GM10266 (cell line): ENCODE data around the gene MRGPRG.

Experiments used
- DNase-seq: peaks from one replicate; pipeline ENCODE4 v3.0.0; 2012; ENCODE audit errors: extremely low spot score
- TF ChIP-seq, protein P1 (sequence below): IDR thresholded peaks from 2 replicates; pipeline ENCODE4 v1.5.1; 2012; ENCODE audit warnings: mild to moderate bottlenecking, low read depth; ENCODE audit not compliant: control insufficient read depth, insufficient read depth; ENCODE audit errors: missing control alignments

Gene MRGPRG

DNA sequence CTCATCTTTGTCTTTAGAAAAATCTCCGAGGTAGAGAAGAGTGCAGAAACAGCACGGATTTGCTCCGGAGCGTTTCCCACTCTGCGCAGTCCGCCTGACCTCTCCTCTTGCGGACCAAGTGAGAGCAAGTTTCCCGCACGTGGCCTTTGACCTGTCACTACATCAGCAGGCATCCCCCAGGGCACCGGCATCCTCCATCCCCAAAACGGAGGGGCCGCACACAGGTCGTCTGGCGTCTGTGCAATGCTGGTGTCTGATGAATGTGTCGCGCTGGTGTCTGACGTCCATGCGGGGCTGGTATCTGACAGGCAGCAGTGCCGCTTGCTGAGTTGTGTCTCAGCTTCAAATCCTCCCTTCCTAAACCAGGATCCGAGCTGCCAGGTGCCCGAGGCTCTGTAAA, 14.3 kb upstream of the MRGPRG start:
- TF ChIP-seq, protein P1, sequence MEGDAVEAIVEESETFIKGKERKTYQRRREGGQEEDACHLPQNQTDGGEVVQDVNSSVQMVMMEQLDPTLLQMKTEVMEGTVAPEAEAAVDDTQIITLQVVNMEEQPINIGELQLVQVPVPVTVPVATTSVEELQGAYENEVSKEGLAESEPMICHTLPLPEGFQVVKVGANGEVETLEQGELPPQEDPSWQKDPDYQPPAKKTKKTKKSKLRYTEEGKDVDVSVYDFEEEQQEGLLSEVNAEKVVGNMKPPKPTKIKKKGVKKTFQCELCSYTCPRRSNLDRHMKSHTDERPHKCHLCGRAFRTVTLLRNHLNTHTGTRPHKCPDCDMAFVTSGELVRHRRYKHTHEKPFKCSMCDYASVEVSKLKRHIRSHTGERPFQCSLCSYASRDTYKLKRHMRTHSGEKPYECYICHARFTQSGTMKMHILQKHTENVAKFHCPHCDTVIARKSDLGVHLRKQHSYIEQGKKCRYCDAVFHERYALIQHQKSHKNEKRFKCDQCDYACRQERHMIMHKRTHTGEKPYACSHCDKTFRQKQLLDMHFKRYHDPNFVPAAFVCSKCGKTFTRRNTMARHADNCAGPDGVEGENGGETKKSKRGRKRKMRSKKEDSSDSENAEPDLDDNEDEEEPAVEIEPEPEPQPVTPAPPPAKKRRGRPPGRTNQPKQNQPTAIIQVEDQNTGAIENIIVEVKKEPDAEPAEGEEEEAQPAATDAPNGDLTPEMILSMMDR: no peak
- DNase-seq: no peak

DNA sequence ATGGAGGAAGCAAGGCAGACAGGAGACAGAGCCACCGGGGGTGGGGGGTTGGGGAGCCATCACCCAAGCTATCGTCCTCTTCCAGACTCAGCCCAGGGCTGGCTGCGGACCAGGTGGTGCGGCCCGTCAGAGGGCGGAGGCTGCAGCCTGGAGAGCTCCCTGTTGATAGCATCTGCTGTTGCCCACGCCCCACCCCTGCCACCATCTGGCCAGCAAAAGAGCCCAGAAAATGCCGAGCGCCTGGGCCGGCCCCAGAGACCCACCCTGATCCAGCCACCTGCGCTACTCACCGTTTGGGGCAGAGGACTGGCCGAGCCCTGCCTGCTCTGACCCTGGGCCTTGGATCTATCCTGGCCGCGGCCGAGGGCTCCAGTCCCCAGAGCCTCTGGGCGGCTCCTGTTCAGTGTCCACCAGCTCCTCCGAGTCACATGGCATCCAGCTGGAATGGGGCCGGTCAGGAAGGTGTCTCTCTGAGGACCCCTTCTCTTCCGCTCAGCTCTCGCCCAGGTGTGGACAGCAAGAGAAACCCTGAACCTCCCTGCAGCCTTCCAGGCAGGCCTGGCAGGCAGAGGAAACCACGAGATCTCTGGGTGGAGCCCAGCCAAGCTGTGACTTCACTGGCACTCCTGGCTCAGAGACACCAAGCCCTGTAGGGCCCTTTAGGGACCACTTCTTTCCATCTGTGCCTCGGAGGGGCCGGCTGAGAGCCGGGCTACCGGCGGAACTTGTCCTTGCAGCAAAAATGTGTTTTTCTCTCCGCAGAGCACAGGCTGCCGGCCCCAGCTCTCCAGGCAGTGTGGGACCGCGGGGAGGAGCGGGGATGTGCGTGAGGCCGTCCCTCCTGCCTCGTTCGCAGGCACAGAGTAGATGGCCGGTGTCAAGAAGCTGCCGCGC, 13.5 kb upstream of the MRGPRG start, which contains the start of gene MRGPRE:
Gene MRGPRE, minus strand, starts transcription at position 567 of the 894 bp plus-strand sequence. CDS start 3,618 bp downstream, outside the sequence.
- TF ChIP-seq, protein P1: no peak
- DNase-seq: peak; percentile 7

DNA sequence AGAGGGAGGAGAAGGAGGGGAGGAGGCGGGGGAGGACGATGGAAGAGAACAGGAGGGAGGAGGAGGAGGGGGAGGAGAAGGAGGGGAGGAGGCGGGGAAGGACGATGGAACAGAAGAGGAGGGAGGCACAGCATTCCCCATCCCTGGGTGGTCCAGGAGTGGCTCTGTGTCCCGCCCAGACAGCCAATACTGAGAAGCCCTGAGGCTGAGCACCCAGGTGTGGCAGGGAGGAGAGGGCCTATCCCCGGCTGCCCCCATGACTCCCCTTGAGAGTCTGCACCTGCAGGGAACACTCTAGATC, 12.9 kb upstream of the MRGPRG start:
- TF ChIP-seq, protein P1: no peak
- peak; percentile 5 for DNase-seq

DNA sequence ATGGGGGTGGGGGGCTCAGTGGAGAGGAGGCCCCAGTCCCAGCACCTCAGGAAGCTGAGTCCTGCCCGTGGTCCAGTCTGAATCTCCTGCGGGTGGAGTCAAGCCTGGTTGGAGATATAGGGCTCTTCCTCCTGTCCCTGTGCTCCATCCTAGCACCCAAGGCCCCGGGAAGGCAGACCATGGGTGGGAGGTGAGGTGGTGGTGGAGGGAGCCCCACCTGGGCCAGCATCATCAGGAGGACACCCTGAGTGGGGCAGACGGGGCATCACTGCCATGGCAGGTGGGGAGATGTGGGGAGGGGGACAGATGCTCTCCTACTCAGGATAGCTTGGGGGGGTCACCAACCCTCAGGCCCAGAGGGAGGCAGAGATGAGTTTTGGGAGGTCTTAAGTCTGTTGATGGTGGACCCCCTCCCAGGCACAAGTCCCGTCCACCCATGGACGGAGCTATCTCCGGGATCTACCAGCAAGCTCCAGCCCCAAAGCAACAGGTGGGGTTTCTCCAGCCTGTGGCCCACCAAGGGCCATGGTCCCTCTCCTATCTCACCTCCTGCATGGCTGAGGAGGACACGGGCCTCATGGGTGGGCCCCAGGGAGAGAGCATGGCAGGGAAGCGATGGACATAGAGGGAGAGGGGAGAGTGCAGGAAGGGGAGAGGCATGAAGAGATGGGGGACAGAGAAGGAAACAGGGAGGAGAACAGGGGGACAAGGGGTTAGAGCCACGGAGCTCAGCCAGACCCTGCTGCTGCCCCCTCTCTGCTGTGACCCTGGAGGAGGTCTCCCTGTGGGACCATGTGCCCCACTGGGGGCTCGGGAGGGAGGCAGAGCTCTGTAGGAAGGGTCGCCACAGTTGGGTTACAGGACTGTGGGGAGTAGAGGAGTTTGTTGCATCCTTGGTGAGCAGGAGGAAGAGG, 12.3 kb upstream of the MRGPRG start:
- TF ChIP-seq, protein P1: no peak
- peak; percentile 12 for DNase-seq

DNA sequence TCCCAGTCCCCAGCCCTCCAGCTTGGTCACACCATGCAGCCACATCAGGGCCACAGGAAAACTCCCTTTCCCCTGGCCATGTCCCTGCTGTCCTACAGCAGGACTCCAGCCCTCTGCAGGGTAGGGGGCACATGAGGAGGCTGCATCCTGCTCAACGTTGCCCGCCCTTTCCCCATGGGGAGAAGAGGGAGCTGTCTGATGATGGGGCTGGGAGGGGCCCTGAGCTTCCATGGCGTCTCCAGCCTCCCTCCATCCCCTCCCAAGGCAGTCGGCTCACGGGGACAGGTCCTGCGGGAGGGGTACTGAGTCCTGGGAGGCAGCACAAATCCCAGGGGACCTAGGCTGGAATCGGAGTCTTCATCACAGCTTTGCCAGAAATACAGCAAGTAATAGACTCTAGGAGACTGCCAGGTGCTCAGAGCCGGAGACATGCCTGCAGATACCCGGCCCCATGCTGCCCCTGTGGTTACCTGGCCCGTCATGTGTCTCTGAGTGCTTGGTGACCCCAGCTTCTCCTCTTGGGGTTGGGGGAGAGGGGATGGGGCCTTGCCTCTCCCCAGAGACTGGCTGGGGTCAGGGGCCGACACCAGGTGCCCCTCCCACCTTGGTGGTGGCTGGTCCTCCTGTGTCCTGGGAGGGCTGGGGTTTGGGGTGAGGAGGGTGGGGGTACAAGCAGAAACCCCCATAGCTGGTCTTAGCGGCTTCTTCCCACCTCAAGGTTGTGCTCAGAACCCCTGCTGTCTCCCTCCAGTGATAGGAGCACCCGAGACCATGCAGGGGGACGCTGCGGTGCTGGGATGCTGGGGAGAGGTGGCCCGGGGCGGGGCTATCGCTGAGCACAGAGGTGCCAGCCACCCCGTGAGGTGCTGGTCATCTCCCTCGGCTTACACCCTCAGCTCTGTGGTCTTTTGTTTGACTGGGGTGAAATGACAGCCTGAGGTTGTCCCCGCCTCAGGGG, 11.3 kb upstream of the MRGPRG start:
- peak; percentile 6 for DNase-seq
- TF ChIP-seq, protein P1: no peak

DNA sequence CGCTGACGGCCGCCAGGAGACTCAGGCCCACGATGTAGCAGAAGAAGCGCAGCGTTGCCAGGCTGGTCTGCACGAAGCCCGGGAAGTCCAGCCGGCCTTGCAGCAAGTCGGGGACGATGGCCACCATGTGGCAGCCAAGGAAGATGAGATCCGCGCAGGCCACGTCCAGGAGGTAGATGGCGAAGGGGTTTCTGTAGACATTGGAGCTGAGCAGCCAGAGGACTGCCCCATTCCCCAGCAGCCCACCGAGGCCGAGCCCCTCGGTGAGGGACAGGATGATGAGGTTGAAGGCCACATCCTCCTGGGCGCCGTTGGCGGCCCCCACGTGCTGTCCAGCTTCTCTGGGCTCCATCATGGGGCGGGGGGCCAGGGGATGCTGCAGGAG, 9.8 kb upstream of the MRGPRG start:
- no peak for DNase-seq
- TF ChIP-seq, protein P1: no peak
